Thymus (tissue), 11 donors: ENCODE results near the gene CDH4. TPM values are rescaled to one million over a fixed set of nuclear protein-coding genes. Genes with fewer than 3 reads are reported as not detected.

Experiments
- DNase-seq, 9 donors: peaks; one replicate each; pipeline ENCODE4 v3.0.0-alpha.2; 2013; ENCODE audit warnings: low spot score in 9 of 9, low read depth in 6 of 9, missing footprints in 1 of 9
- H3K27ac ChIP-seq, 2 donors: one replicate each; pipeline ENCODE4 v1.5.1; 2013; ENCODE audit warnings: control low read depth in 1 of 2, low read depth in 1 of 2, low read length in 1 of 2, mild to moderate bottlenecking in 1 of 2, moderate library complexity in 1 of 2
- H3K27me3 ChIP-seq, 2 donors: one replicate each; pipeline ENCODE4 v1.5.1; 2013; ENCODE audit warnings: low read length in 1 of 2; ENCODE audit not compliant: control insufficient read depth in 2 of 2, insufficient read depth in 1 of 2
- H3K36me3 ChIP-seq, 2 donors: one replicate each; pipeline ENCODE4 v1.5.1; 2013; ENCODE audit warnings: low read length in 1 of 2, mild to moderate bottlenecking in 1 of 2, moderate library complexity in 1 of 2; ENCODE audit not compliant: control insufficient read depth in 2 of 2, insufficient read depth in 2 of 2
- H3K4me1 ChIP-seq, 2 donors: one replicate each; pipeline ENCODE4 v1.5.1; 2013; ENCODE audit warnings: low read length in 2 of 2; ENCODE audit not compliant: control insufficient read depth in 2 of 2, insufficient read depth in 2 of 2
- H3K4me3 ChIP-seq, 2 donors: one replicate each; pipeline ENCODE4 v1.5.1; 2013; ENCODE audit warnings: low read length in 2 of 2, control low read depth in 1 of 2, mild to moderate bottlenecking in 1 of 2
- H3K9me3 ChIP-seq, 2 donors: one replicate each; pipeline ENCODE4 v1.5.1; 2013; ENCODE audit warnings: low read length in 1 of 2, mild to moderate bottlenecking in 1 of 2; ENCODE audit not compliant: control insufficient read depth in 2 of 2, insufficient read depth in 1 of 2
- WGBS: extraction: QIAGEN DNeasy Blood & Tissue Kit; methylation state at CpG from one replicate; pipeline ENCODE4 v1.1.7; 2013; 5-methylcytosine and 5-hydroxymethylcytosine counted together
- polyA plus RNA-seq: library from polyadenylated mRNA; stranded (reverse); fragments of 200-250 nt; gene quantifications from one replicate; pipeline ENCODE4 v1.2.3, GENCODE V29; 2013
- total RNA-seq: library from RNA; stranded (reverse); fragments of 120-200 nt; gene quantifications from one replicate; pipeline ENCODE4 v1.2.4, GENCODE V29; 2013
- donor health status: healthy.

The CDH4 gene
- total and polyA plus RNA-seq, 2 donors = 0.34 to 0.61 TPM

DNA sequence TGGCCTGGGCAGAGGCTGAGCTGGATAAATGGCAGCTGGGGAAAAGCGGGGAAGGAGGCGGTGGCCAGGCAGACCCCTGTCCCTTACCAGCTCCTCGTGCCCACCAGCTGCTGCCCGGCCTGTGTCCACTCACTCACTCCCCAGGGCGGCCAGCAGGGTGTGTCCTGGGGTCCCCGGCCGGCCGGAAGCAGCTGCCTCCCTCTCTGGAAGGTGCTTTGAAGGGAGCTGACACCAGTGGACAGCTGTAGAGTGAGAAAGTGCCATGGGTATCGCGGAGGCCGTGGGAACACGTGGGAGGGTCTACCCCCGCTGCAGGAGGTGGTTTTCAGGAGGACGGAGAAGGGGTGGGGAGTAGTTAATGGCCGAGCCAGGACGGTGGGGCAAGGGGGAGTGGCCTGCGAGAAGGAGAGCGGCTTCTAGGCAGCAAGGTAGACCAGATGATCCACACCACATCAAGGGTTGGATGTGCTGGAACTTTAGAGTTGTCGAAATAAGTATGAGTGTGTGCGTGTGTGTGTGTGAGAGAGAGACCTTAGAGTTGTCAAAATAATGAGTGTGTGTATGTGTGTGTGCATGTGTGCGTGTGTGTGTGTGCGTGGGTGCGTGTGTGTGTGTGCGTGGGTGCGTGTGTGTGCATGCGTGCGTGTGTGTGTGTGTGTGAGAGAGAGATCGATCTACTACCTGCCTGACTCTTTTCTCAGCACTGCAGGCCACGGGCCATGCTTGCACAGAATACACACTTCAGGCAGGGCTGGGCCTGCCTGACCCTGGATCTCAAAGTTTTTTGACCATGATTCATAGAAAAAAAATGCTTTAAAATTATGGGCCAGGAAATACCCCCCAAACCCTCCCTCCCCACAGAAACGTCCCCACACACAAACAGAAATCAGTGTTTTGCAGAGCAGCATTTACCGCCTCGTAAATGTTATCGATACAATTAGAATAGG lies 43.9 kb downstream of the CDH4 start:
- H3K9me3 ChIP-seq = peaks cover 0 to 6% of the 10 kb centered on the region in 2 donors
- no peaks in the 10 kb centered on the region for H3K4me1 ChIP-seq
- 85% methylated on average over 33 of the region's 33 CpGs for WGBS
- no peak overlapping the region for H3K4me3 ChIP-seq
- no peak for DNase-seq
- H3K36me3 ChIP-seq = no peaks in the 10 kb centered on the region
- H3K27ac ChIP-seq = no peak overlapping the region
- no peaks in the 10 kb centered on the region for H3K27me3 ChIP-seq

DNA sequence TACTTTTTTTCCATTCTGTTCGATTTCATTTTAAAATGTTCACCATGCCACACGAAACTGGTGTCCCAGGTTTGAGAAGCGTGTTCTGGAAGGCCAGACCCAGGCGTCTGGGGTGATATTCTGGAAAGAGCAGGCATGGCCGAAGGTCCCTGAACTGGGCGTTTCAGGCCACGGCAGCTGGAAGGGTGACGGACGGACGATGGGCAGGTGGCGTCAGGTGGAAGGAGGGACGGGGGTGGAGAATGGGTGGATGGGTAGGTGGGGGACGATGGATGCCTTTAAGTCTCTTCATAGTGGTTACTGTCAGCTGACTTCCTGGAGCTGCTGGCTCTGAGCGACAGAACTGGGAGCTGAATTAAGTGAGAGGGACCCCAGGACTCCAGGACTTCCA lies 44.6 kb downstream of the CDH4 start:
- 90% methylated on average over 14 of the region's 14 CpGs for WGBS
- H3K27me3 ChIP-seq = no peaks in the 10 kb centered on the region
- no peak for DNase-seq

DNA sequence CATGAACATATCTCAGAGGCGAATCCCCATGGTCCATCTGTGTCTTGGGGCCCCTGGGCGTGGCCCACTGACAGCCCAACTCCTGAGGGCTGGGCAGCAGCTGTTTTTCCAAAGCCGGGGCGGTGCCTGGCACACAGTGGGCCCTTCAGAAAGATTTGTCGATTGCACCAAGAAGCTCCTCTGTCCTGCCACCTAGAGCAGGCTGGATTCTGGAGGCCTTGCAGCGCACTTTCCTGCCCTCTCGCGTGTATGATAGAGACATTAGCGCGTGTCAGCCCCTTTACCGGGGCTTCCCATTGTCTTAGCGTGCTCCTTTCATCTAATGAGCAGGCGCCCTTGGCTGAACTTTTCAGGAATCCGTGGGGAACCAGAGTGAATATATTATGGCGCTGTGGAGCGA lies 45.4 kb downstream of the CDH4 start:
- peaks cover 0 to 6% of the 10 kb centered on the region in 2 donors for H3K9me3 ChIP-seq
- DNase-seq = no peak
- no peaks in the 10 kb centered on the region for H3K36me3 ChIP-seq
- no peaks in the 10 kb centered on the region for H3K4me1 ChIP-seq
- H3K4me3 ChIP-seq = no peak overlapping the region
- 95% methylated on average over 16 of the region's 16 CpGs for WGBS
- H3K27me3 ChIP-seq = no peaks in the 10 kb centered on the region
- H3K27ac ChIP-seq = no peak overlapping the region

More for the DNA sequence above, 44.6 kb downstream of the CDH4 start:
- no peaks in the 10 kb centered on the region for H3K4me1 ChIP-seq
- H3K27ac ChIP-seq = no peak overlapping the region
- peaks cover 0 to 6% of the 10 kb centered on the region in 2 donors for H3K9me3 ChIP-seq
- H3K4me3 ChIP-seq = no peak overlapping the region
- no peaks in the 10 kb centered on the region for H3K36me3 ChIP-seq

DNA sequence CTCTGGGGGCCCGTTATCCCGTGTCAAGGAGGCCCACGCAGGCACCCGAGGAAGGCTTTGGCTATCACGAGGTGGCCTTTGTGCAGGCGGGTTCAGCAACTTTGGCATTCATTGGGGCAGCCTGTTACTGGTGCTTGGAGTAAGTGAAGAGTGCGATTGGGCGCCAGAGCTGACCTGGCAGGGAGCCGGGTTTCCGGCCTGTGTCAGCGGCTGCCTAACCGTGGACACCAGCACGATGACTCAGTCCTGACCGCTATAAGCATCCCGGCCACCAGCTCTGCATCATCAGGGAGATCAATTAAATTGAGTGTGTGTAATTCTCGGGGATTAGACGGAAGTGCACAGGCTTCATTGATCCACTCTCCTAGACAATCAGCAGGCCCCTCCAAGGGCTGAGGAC lies 45.9 kb downstream of the CDH4 start:
- peaks cover 0 to 6% of the 10 kb centered on the region in 2 donors for H3K9me3 ChIP-seq
- no peak for DNase-seq
- no peaks in the 10 kb centered on the region for H3K36me3 ChIP-seq
- no peak overlapping the region for H3K27ac ChIP-seq
- WGBS = 93% methylated on average over 17 of the region's 17 CpGs
- no peaks in the 10 kb centered on the region for H3K4me1 ChIP-seq
- no peaks in the 10 kb centered on the region for H3K27me3 ChIP-seq
- H3K4me3 ChIP-seq = no peak overlapping the region

DNA sequence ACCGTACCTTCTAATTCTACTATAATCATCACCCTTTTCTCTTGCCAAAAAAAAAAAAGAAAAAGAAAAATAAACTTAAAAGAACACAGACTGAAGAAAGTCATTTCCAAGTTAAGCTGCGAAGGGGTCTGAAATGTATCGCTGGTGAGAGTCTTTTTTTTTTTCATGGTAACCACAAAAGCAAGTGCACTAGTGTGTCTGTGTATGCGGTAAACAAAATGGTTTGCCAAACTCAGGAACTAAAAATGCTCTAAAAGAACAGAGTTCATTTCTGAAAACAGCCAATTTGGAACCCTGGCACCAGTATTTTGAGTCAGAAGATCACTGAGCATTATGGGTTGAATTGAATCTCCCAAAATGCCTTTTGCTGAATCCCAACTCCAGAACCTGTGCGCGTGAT lies 46.6 kb downstream of the CDH4 start:
- Histone ChIP-seq H3K36me3 (no peaks in the 10 kb centered on the region), H3K4me1 (no peaks in the 10 kb centered on the region), H3K27me3 (no peaks in the 10 kb centered on the region), H3K27ac (no peak overlapping the region), H3K9me3 (peaks cover 0 to 6% of the 10 kb centered on the region in 2 donors), H3K4me3 (no peak overlapping the region)
- DNase-seq = no peak
- WGBS = 94% methylated on average over 6 of the region's 6 CpGs

DNA sequence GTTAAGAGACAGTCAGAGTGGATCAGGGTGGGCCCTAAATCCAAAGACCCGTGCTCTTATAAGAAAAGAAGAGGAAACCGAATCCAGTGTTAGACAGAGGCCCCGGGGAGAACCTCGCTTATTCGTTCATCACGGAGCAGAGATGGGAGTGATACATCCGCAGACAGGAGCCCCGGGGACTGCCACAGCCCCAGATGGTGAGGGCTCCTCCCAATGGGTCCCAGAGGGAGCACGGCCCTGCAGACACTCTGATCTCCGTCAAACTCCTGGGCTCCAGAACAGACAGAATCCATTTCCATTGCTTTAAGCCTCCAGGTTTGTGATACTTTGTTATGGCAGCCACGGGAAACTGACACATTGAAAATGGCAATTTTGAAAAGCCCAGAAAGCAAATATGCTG lies 47.0 kb downstream of the CDH4 start:
- Histone ChIP-seq H3K9me3 (peaks cover 0 to 4% of the 10 kb centered on the region in 2 donors), H3K27me3 (no peaks in the 10 kb centered on the region), H3K4me1 (no peaks in the 10 kb centered on the region), H3K27ac (no peak overlapping the region), H3K36me3 (no peaks in the 10 kb centered on the region), H3K4me3 (no peak overlapping the region)
- WGBS = 90% methylated on average over 11 of the region's 11 CpGs
- no peak for DNase-seq

DNA sequence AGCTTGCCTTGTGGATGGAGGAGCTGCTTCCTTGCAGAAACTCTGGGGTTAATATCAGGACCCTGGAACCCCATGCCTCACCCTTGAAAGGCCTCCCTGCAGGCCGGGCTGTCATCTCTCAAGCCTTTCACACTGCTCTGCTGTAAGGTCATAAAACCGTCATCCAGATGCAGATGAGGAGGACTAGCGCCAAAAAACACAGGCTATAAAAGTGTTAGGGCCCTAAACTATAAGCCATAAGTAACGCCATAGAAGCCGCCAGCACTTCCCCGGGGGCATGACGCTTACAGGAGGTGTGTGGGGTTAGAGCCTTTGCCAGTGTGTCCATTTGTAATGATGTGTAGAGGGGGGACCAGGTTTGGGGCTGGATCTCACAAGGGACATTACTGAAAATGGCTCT lies 47.6 kb downstream of the CDH4 start:
- Histone ChIP-seq H3K27ac (no peak overlapping the region), H3K27me3 (no peaks in the 10 kb centered on the region), H3K4me1 (no peaks in the 10 kb centered on the region), H3K4me3 (no peak overlapping the region), H3K36me3 (no peaks in the 10 kb centered on the region), H3K9me3 (peaks cover 0 to 4% of the 10 kb centered on the region in 2 donors)
- DNase-seq = no peak
- 74% methylated on average over 7 of the region's 7 CpGs for WGBS

DNA sequence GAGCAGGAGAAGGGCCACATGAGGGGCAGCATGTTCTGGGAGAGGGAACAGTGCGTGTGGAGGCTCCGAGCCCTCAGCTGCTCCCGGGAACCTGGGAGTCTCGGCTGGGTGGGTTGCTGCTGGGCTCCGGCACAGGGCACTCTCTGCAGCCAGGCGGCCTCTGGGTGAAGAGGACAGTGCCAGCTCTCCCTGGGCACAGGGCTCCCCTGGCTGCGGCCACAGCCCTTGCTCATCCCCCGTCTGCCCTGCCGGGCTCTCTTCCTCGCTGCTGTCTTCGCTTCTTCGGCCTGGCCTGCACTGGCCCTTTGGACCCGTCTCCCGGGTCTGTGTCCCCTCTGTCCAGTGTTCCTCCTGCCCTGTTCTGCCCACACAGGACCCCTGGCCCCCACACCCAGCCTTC lies 48.2 kb downstream of the CDH4 start:
- Histone ChIP-seq H3K36me3 (no peaks in the 10 kb centered on the region), H3K27me3 (no peaks in the 10 kb centered on the region), H3K4me1 (no peaks in the 10 kb centered on the region), H3K9me3 (peaks cover 0 to 4% of the 10 kb centered on the region in 2 donors), H3K4me3 (no peak overlapping the region), H3K27ac (no peak overlapping the region)
- 88% methylated on average over 14 of the region's 14 CpGs for WGBS
- DNase-seq = no peak

DNA sequence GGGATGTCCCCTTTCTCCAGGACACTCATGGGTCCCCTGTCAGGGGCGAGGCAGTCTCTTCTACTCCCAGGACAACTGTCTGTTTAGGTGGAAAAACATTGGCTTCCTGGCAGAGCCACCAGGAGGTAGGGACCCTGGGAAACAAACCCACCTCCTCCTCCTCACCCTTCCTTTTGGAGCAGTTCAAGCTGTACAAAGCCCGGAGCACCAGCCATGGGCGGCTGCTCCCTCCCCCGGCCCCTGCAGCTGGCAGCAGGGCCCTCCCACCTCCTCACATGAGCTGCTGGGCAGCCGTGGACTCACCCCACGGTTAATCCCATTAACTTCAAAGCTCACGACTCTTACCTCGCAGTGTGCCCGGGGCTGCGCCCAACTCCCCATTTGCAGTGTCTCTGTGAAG lies 48.6 kb downstream of the CDH4 start:
- H3K4me3 ChIP-seq = no peak overlapping the region
- H3K9me3 ChIP-seq = peaks cover 0 to 4% of the 10 kb centered on the region in 2 donors
- DNase-seq = no peak
- no peak overlapping the region for H3K27ac ChIP-seq
- H3K27me3 ChIP-seq = no peaks in the 10 kb centered on the region
- no peaks in the 10 kb centered on the region for H3K4me1 ChIP-seq
- WGBS = 87% methylated on average over 10 of the region's 10 CpGs
- H3K36me3 ChIP-seq = no peaks in the 10 kb centered on the region
